Mesenteric fat pad (tissue), 1 donor: ENCODE data around the gene STAC2. TPM values are rescaled to one million over a fixed set of nuclear protein-coding genes. Genes with fewer than 3 reads are reported as not detected.
"Not testable (repeated sequence)": the region's sequence is repeated elsewhere in the genome, so short reads cannot be mapped to it uniquely, and the experiment has no call there.

ENCODE experiments used
- DNase-seq: peaks from one replicate; pipeline ENCODE4 v3.0.0-alpha.2; 2020; ENCODE audit warnings: low spot score
- total RNA-seq: library from RNA; stranded (reverse); fragmentation: NEBNext Ultra II Directional; extraction: Animal tissue kit (Norgen Biotek cat#: 25700); gene quantifications from one replicate; pipeline ENCODE4 v1.2.1, GENCODE V29; 2021
- donor health status: DM: yes; HTN: yes; CAD: no.

Gene STAC2
- total RNA-seq, 1 donor from 2014 or later, result 0.16 TPM

GRCh38 chr17:39187152-39187830, 38.5 kb downstream of the STAC2 start:
- no peak for DNase-seq

- no peak for DNase-seq
Observed at GRCh38 chr17:39186481-39187002, 39.2 kb downstream of the STAC2 start.

GRCh38 chr17:39183720-39184119, 42.0 kb downstream of the STAC2 start:
- no peak for DNase-seq

GRCh38 chr17:39183045-39183444, 42.7 kb downstream of the STAC2 start:
- no peak for DNase-seq

- DNase-seq, result no peak
Observed at GRCh38 chr17:39181303-39181702, 44.4 kb downstream of the STAC2 start.

GRCh38 chr17:39178536-39178935, 47.2 kb downstream of the STAC2 start:
- no peak for DNase-seq

- DNase-seq, result no peak
Observed at GRCh38 chr17:39177256-39177655, 48.5 kb downstream of the STAC2 start.

- no peak for DNase-seq
Observed at GRCh38 chr17:39175695-39176093, 50.1 kb downstream of the STAC2 start.

GRCh38 chr17:39174920-39175694, 50.6 kb downstream of the STAC2 start:
- no peak for DNase-seq

- DNase-seq, result no peak
Observed at GRCh38 chr17:39173526-39174274, 52.0 kb downstream of the STAC2 start.

- DNase-seq, result no peak
Observed at GRCh38 chr17:39173080-39173479, 52.7 kb downstream of the STAC2 start.

- DNase-seq, result no peak
Observed at GRCh38 chr17:39171933-39172332, 53.8 kb downstream of the STAC2 start.

GRCh38 chr17:39170558-39170957, 55.2 kb downstream of the STAC2 start:
- no peak for DNase-seq

- DNase-seq, result no peak
Observed at GRCh38 chr17:39170109-39170508, 55.6 kb downstream of the STAC2 start.

- no peak for DNase-seq
Observed at GRCh38 chr17:39169518-39169917, 56.2 kb downstream of the STAC2 start.

GRCh38 chr17:39169101-39169500, 56.6 kb downstream of the STAC2 start:
- DNase-seq, result no peak

GRCh38 chr17:39168503-39168902, 57.2 kb downstream of the STAC2 start:
- DNase-seq, result not testable (repeated sequence)

GRCh38 chr17:39167476-39167875, 58.3 kb downstream of the STAC2 start:
- DNase-seq, result no peak

- no peak for DNase-seq
Observed at GRCh38 chr17:39166437-39167335, 59.1 kb downstream of the STAC2 start.

- no peak for DNase-seq
Observed at GRCh38 chr17:39165841-39166349, 59.9 kb downstream of the STAC2 start, which contains the start of gene ARL5C. Gene ARL5C (minus strand): TSS chr17:39166161. CDS start chr17:39165760, 401 bp downstream.
